RWPE1 (cell line): ENCODE data around the gene GRAP2.
A peak's percentile ranks its signal among the peaks of the same experiment; 100 is the strongest.

ENCODE experiments used
- CTCF ChIA-PET: fragments of 350-600 bp; sonication (Branson Sonifier 250); formaldehyde crosslinking; extraction: SDS; loops from one replicate; lab custom pipeline; 2021; lab: Yijun Ruan, JAX
- POLR2A ChIA-PET: fragments of 400-600 bp; formaldehyde crosslinking; extraction: SDS; loops from one replicate; lab custom pipeline; 2020; ENCODE audit warnings: antibody characterized with exemption; ENCODE audit not compliant: low non-redundant PET; lab: Yijun Ruan, JAX
- DNase-seq: peaks from one replicate; pipeline ENCODE4 v3.0.0; 2012; ENCODE audit warnings: low spot score
- H3K27ac ChIP-seq: fragments of 450-650 bp; 2 replicates; pipeline ENCODE4 v1.5.1; 2017
- TF ChIP-seq, protein P1 (sequence below): fragments of 450-650 bp; conservative IDR thresholded peaks from 2 replicates; pipeline ENCODE4 v1.5.1; 2017; ENCODE audit warnings: low read depth, mild to moderate bottlenecking

The GRAP2 gene

DNA sequence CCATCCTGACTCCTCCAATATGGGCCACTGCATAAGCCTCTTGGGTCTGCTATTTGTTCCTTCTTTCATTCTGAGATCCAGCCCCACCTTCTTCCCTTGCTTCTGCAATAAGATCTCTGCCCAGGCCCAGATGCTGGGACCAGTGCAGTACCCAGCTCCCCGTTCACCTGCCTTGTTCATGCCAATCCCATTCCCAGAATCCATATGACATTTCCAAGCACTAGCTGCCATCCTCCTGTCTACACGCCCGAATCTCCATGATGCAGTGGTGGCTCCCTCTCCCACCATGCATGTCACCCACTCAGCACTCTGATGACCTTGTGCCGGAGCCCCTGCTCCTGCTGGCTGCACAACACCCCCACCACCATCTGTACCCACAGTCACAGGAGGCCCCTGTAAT is 82.5 kb downstream of the GRAP2 start:
- H3K27ac ChIP-seq, result peak overlapping the region; percentile 82
- POLR2A ChIA-PET, result no interaction called here
- CTCF ChIA-PET, result no interaction called here

DNA sequence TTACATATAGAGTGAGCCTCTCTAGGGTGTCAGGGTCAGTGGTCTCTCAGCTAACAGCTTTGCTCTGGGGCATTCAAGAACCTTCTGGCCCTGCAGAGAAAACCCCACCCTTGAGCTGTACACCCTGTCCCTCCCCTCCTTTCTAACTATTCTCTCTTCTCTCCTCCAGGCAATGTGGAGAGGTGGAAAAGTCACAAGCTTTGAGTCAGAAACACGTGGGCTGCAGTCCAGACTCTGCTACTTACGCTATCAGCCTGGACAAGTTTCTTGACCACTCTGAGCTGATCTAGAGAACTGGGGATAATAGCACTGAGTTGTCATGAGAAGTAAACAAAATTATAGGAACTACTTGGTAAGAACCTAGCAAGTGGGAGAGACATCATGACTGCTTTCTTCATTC is 83.1 kb downstream of the GRAP2 start:
- peak overlapping the region; percentile 82 for H3K27ac ChIP-seq
- POLR2A ChIA-PET, result no interaction called here
- DNase-seq, result no peak
- TF ChIP-seq, protein P1, sequence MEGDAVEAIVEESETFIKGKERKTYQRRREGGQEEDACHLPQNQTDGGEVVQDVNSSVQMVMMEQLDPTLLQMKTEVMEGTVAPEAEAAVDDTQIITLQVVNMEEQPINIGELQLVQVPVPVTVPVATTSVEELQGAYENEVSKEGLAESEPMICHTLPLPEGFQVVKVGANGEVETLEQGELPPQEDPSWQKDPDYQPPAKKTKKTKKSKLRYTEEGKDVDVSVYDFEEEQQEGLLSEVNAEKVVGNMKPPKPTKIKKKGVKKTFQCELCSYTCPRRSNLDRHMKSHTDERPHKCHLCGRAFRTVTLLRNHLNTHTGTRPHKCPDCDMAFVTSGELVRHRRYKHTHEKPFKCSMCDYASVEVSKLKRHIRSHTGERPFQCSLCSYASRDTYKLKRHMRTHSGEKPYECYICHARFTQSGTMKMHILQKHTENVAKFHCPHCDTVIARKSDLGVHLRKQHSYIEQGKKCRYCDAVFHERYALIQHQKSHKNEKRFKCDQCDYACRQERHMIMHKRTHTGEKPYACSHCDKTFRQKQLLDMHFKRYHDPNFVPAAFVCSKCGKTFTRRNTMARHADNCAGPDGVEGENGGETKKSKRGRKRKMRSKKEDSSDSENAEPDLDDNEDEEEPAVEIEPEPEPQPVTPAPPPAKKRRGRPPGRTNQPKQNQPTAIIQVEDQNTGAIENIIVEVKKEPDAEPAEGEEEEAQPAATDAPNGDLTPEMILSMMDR, result no peak
- CTCF ChIA-PET, result interaction anchor here (0.6 kb wide), 1 partner anchor 640 kb away, joined by 3 read pairs; no protein-coding TSS in a partner anchor

More for the DNA sequence above, 82.5 kb downstream of the GRAP2 start:
- DNase-seq, result no peak
- TF ChIP-seq, protein P1, result no peak

DNA sequence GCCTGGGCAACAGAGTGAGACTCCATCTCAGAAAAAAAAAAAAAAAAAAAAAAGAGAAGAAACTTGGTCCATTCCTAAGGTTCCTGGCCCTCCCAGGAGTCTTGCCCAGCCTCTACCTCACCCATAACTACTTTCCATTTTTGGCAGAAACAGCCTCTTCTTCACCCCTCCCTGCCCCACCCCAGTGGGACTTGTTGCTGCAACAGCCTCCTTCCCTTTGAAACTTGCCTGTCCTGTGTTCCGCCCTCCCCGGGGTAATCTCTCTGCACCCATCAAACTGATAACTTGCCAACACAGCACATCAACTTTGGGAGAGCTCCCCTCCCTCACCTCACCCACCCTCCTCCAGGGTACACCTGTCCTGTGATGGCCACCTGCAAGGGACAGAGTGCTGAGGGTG is 83.9 kb downstream of the GRAP2 start:
- no peak for DNase-seq
- TF ChIP-seq, protein P1, result no peak
- peak overlapping the region; percentile 82 for H3K27ac ChIP-seq
- CTCF ChIA-PET, result no interaction called here
- POLR2A ChIA-PET, result no interaction called here

DNA sequence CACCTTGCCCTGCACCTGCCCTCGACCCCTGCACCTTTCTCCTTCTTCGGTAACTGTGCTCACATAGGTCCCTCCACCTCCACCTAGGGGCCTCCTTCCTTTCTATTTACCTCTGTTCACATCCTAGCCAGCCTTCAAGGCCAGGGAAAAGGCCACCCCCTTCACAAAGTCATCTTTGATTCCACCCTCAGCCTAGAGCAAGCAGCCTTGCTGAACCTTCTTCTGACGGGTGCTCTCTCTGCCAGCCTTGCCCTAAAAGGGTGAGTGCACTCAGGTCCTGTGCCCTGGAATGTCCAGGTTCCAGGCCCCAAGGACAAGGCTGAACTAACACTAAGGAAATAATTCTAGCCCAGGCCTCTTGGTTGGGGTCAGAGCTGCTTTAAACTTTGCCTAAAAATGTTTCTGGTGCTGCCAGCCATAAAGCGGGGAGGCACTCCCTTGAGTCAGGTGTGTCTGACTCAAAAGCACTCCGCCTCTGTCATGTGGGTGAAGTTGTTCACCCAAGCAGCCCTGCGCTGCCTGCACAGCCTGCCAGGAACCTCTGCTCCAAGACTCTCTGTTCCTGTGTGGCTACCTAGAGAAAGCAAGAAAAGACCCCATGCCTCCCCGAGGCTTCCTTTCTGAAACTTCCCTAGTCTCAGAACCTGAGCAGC is 84.6 kb downstream of the GRAP2 start:
- peak overlapping the region; percentile 82 for H3K27ac ChIP-seq
- POLR2A ChIA-PET, result interaction anchor here (0.6 kb wide), 1 partner anchor 652 kb away, joined by 3 read pairs; no protein-coding TSS in a partner anchor
- no peak for DNase-seq
- TF ChIP-seq, protein P1, result no peak
- CTCF ChIA-PET, result interaction anchor here (1.6 kb wide), 1 partner anchor 39 kb away, joined by 5 read pairs; no protein-coding TSS in a partner anchor

DNA sequence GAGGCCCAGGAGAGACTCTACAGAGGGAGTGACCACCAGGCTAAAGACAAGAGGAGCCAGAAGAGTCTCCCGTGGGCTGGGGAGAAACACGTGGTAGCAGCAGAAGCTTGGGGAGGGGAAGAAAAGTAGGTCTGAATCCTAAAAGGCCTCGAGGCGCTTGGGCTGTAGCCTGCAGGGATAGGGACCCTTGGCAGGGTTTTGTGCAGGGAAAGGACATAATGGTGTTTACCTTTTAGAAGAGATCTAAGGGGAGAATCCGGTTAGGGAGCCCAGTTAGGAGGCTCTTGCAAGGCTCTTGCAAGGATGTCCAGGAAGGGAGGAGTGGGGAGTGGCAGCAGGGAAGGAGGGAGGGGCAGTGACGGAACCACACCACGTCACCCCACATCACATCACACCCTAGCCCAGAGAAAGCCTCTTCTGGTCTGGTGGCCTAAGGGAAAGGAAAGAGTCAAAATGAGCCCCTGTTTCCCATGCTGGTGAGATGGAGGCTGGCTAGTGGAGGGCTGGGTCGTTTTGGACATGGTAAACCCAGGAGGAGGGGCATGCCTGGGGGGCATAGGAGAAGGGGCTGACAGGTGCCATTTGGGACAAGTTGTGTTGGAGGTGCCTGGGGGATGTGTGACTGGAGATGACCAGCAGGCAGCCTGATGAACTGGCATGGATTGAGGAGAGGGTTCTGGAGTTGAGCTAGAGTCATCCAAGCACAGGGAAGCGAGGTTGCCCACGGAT is 87.7 kb downstream of the GRAP2 start:
- POLR2A ChIA-PET, result interaction anchor here (0.7 kb wide), 1 partner anchor 203 kb away, joined by 3 read pairs; no protein-coding TSS in a partner anchor
- CTCF ChIA-PET, result no interaction called here
- H3K27ac ChIP-seq, result no peak overlapping the region
- DNase-seq, result no peak
- TF ChIP-seq, protein P1, result no peak

DNA sequence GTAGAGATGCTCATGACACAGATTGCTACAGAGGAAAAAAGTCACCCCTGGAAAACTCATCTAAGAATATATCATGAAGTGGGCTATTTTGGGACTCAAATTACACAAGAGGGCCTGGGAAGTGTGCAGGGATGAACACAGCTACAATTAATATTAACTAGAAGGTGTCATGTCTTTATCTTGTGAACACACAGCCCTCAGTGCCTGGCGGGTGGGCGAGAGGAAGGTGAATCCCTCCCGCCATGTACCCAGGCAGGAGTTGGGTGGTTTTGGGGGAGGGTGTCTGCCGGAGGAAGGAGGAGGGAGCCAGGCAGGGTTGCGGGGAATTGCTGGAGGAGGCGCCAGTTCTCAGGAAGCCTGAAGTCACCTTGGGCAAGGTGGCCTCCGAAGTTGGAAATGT is 88.7 kb downstream of the GRAP2 start:
- CTCF ChIA-PET, result no interaction called here
- POLR2A ChIA-PET, result no interaction called here
- TF ChIP-seq, protein P1, result no peak
- H3K27ac ChIP-seq, result no peak overlapping the region
- no peak for DNase-seq
